SW480 (cell line): ENCODE measurements around the gene SYT15B.
"Not testable (repeated sequence)": the region's sequence is repeated elsewhere in the genome, so short reads cannot be mapped to it uniquely, and the experiment has no call there.

Experiments
- DNase-seq: peaks from one replicate; pipeline ENCODE4 v3.0.0-alpha.2; 2016; ENCODE audit warnings: low spot score

The SYT15B gene

DNA sequence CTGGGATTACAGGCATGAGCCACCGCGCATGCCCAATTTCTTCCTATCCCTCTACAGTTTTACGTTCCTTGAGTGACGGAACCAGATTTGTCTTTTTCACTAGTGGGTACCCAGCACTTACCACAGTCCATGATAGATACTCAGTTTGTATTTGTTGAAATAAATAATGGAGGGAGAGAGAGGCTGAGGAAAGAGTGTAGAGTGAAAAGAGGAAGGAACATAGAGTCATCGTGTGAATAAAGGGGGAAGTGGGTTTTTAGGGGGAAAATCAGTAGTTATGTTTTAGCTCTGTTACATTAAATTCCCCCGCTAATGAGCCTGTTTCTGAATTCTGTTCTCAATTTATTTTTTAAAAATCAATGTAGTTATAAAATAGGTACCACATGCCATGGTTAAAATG, 37.7 kb downstream of the SYT15B start:
- DNase-seq = not testable (repeated sequence)

GRCh38 chr10:47725047-47725446, 38.3 kb downstream of the SYT15B start:
- not testable (repeated sequence) for DNase-seq

DNA sequence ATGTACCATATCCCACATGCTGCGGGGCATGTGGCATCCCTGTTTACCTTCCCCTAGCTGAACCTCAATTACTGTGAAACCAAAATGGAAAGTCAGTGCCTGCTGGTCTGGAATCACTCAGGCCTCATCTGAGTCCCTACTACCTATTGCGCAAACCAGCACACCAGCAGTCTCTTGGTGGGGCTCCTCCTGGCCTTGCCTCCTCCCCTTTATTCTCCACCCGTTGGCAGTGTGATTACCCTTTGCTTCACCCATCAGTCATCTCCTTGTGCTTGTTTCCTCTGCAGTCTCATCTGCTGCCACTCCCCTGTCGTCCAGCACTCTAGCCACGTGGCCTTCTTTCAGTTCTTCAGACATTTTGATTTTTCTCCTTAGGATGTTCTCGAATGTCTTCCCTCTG, 39.3 kb downstream of the SYT15B start:
- DNase-seq = not testable (repeated sequence)

DNA sequence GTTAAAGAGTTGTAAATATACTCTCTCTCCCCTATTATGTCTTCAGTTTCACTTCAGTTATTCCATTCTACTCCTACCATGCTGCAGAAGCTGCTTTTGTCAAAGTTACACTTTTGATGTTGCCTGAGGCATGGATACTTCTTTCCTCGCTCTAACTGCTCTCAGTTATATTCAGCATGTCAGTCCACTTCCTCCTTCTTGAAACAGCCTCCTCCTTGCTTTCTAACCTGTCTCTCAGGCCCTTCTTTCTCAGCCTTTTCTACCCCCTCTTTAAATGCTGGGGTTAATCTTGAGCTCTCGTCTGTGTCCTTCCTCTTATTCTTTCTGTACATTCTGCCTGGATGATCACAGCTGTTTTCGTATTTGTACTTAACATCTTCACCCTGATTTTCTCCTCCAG, 40.0 kb downstream of the SYT15B start:
- DNase-seq = not testable (repeated sequence)

DNA sequence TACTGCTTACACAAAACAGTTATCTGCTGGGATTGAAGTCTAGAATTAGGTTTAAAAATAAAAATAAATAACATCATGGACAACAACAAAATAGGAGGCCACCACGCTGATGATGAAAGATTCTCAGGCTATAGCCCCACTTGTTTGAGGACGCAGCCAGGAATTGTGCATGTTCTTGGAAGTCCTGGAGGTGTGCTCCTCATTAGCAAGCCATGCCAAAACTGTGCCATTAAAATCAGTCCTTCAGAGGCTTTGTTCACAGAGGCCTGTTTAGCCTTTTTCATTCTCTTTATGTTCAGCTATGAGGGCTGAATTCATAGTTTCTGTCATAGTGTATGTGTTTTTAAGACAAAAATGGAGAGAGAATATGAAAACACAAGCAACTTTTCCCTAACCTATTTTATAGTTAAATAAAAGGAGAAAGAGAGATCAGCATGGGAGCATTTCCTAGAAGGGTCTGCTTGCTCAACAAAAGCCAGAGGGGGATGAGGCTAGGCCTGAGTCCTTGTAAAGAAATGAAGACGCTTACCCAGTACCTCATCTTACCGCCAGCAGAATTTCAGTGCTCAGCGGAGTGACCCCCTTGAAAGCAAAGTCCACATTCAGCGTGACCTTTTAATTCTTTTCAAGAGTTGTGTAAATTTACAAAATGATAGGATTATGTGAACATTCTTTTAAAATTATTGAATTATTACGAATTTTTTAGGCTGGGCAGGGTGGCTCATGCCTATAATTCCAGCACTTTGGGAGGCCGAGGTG, 46.2 kb downstream of the SYT15B start:
- DNase-seq = not testable (repeated sequence)
